ENCODE data around the gene KCNMB2.

The KCNMB2 gene

GRCh38 chr3:178765472-178765871, 229.2 kb downstream of the KCNMB2 start:
- DNase-seq = no peak

DNA sequence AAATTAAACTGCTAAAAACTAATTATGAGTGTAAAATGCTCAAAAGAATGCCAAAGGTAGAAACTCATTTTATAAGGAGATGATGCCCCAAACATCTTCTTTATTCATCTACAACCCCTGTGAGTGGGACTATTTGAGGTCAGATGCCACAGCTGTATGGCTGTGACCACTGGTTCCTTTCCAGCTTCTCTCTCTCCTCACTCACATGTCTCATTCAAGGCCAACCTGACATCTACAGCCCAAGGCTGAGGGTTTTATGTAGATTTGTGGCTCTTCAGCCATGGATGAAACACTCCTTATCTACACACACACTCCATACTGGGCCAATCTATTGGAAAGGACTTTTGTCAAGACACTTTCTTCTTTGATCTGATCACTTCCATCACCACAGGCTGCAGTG, 231.3 kb downstream of the KCNMB2 start:
- DNase-seq = no peak

- DNase-seq = no peak
Observed at GRCh38 chr3:178768072-178768864, 232.0 kb downstream of the KCNMB2 start.

DNA sequence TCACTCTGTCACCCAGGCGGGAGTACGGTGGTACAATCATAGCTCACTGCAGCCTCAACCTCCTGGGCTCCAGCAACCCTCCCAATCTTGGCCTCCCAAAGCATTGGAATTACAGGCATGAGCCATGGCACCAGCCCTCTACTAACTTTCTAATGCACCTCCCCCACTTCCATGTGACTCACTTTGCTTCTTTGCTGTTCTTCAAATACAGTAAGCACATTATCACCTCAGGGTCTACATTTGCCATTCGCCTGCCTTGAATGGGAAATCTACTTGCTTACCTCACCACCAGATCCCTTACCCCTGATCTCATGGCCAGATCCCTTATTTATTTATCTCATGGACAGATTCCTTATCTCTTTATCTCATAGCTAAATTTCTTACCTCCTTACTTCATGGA, 235.3 kb downstream of the KCNMB2 start:
- no peak for DNase-seq

- DNase-seq = no peak
Observed at GRCh38 chr3:178772746-178773145, 236.5 kb downstream of the KCNMB2 start.

GRCh38 chr3:178773358-178773757, 237.1 kb downstream of the KCNMB2 start:
- no peak for DNase-seq

DNA sequence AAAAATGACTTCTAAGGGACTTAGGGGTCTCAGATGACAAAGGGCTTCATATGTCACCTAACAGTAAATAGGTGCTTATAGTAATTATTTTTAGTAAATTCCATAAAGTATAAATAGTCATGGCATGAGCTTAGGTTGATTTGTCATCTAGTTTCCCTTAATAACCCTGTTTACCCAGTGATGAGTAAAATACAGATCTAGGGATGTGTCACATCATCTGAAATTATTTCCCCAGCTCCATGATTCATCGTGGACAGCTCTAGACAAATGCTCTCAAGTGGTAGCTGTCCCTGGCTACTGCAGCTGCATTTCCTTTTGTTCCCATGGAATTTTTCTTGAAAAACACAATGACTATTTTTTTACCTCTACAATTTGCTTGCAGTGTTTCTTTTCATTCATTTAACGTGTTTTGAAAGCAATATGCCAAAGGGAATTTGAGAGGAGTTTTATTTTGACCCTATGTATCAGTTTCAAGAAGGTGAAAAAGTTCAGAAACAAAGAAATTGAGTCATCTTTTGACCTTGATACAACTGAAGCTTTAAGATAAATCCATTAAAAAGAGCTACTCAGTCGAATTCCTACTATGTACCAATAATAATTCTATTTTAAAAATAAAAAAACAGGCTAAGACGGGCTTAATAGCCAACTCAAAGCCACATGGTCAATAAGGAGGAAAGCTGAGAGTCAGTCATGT, 241.6 kb downstream of the KCNMB2 start:
- no peak for DNase-seq

DNA sequence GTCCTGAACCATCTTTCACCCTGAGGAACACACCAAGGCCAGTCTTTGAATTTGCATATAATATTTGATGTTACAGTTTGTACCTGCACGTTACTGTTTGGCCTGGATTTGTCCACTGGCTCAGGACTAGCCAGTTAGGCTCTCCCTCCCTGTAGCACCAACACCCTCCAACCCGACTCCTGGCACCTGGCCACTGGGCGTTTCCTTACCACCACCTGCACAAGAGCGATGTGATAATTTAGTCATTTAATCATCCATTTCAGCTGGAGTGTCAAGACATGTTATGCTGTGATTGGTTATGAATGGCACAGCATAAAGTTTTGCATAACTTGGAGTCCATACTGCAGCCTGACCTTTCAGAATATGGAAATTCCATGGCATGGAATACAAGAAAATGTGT, 242.4 kb downstream of the KCNMB2 start:
- no peak for DNase-seq

DNA sequence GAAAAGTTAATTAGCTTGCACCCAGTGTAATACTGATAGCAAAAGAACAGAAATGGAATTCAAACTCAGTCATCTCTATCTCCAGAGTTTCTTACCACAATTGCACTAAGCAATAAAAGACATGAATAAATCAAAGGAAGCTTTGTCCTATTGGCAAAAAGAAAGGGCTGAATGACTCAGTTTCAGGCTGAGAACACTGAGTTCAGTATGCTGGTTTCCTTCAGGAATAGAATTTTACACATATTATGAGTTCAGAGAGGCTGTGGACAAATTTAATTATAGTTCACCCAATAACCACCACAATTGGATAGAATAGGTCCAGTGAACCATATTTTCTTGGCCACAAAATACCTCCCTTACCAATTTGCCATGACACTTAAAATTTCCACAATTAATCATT, 249.7 kb downstream of the KCNMB2 start:
- no peak for DNase-seq

GRCh38 chr3:178787960-178788359, 251.7 kb downstream of the KCNMB2 start:
- no peak for DNase-seq

DNA sequence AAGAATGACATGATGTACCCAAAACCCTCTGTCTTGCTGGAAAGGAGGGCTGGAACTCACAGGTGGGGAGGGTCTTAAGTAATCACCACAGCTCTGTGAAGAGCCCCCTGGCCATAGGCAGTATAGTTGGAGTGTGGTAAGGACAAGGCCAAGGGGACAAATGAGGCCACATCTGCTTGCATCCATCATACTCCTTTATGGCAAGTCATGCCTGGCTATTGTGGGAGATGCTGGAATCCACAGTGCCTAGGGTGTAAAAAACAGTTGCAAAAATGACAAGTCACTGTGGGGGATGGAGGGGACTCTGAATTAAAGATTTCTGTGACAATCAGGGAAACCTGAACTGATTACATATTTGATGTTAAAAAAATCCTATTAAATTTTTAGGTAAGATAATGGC, 258.5 kb downstream of the KCNMB2 start:
- DNase-seq = no peak

GRCh38 chr3:178795349-178795748, 259.1 kb downstream of the KCNMB2 start:
- no peak for DNase-seq

GRCh38 chr3:178802259-178802658, 266.0 kb downstream of the KCNMB2 start:
- DNase-seq = no peak

- DNase-seq = no peak
Observed at GRCh38 chr3:178802993-178803693, 266.9 kb downstream of the KCNMB2 start.

- DNase-seq = no peak
Observed at GRCh38 chr3:178804606-178805005, 268.4 kb downstream of the KCNMB2 start.

DNA sequence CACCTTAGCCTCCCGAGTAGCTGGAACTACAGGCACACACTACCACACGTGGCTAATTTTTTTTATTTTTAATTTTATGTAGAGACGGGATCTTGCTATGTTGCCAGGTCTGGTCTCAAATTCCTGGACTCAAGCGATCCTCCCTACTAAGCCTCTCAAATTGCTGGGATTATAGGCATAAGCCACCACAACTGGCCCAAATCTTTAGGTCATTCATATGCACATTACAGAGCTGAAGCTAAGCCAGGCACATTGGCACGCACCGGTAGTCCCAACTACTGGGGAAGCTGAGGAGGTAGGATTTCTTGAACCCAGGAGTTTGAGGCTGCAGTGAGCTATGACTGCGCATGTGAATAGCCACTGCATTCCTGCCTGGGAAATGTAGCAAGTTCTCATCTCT, 269.5 kb downstream of the KCNMB2 start:
- no peak for DNase-seq

DNA sequence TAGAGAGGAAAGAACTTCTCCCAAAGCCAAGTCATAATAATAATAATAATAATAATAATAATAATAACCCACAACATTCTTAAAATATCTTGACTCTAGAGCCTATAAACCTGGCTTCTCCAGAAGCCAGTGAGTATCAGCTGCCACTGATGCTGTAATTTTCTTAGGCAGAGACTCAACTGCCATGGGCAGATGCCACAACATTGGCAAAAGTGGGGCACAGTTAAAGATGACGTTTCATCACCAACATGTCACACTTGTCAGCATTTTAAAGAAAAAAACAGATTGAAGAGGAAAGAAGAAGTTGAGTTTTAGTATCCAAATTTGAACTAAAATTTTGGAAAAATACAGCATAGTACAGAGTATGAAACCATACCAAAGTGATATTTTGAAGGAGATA, 270.4 kb downstream of the KCNMB2 start:
- DNase-seq = no peak

DNA sequence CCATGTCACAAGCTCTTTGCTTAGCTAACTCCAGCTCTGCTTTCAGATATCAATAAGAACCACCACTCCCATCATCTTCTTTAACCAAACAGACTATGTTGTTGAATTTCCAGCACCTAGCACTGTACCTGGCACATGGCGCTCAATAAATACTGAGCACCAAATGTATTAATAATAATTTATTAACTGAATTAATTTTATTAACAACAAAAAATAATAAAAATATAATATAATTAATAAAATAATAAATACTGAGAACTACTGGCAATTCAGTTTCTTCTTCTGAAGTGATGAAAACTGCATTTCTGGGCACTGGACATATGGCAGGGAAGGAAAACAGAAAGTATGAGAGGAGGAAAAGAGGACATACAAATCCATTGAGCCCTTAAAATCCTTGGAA, 271.5 kb downstream of the KCNMB2 start:
- DNase-seq = no peak

DNA sequence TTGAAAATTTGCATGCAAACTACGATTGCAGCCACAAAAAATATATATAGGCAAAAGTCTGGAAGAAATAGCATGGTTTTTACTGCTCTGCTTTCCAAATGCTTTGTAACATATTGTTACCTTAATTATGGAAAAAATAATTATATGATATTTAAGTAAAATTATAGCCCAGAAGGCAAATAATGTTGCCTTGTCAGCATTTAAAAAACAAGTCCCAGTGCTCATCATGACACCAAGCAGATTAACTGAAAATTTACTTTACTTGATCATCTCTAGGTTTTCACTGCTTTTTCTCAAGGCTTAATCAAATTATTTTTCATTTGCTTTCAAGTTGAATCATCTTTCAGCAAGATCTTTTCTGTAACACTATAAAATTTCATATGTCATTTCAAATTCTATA, 272.5 kb downstream of the KCNMB2 start:
- no peak for DNase-seq

DNA sequence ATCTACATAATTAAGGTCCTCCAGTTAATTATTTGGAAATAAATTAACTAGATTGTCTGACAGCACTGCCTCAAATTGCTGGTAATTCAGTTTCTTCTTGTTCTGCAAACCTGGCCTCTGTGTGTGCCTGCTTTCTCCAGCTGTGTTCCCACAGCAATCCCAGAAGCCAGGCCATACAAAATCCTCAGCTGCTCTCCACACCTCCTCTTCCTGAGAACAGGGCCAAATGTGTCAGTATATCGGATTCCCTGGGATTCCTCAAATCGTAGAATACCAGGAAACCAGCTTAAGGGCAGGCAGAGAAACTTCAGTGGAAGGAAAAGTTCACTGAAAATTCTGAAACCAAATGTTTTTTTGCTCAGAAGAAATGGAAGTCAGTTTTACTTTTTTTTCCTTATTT, 273.9 kb downstream of the KCNMB2 start:
- DNase-seq = no peak

GRCh38 chr3:178822722-178823121, 286.5 kb downstream of the KCNMB2 start:
- DNase-seq = no peak

DNA sequence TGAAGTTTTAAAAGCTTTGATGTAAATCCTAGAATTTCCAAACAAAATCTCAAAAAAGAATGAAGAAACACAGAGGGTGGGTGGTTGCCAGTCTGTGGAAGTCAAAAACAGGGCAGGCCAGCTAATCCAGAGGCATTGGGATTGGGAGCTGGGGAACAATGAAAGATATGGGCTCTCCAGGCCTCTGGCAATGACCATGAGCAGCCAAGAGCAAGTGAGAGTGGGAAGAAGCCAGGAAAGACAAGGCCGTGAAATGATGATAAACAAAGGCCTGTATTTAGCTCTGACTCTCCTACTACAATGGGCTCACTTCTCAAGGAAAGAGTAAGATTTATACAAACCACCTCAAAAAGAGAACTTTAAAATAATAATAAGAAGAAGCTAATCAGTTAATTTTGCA, 286.9 kb downstream of the KCNMB2 start:
- no peak for DNase-seq

DNA sequence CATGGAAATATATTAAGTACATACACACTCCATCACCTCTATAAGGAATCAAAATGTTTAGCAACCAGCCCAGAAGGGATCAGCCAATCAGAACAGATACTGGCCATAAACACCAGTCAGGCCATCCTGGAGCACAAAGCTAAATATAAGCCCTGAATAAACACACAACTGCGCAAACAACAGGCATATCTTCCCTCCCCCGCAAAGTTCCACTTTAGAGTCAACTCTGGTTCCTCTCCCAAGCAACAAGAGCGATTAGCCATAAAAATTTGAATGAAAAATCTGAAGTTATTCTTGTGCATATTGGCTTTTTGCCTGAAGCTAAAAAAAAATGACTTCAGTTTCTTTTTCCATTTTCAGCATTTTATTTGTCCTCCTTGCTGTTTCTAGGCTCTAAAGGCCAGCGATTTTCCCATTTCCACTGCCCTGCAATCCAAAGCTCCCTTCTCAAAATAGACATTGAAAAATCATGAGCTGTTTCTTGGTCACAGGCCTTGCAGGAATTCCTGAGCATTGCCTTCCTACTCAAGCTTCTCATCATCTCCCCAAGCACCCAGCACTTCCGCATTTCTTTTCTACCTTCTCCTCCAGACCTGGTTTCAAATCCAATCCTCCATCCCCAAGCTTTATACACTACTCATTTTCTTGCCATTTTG, 287.5 kb downstream of the KCNMB2 start:
- DNase-seq = no peak
